GM10248 (cell line): ENCODE results near the gene NSF.

ENCODE experiments used
- CTCF ChIA-PET: fragments of 300-600 bp; sonication (Branson Sonifier 250); formaldehyde crosslinking; extraction: SDS; loops from one replicate; lab custom pipeline; 2021; ENCODE audit warnings: antibody characterized with exemption; lab: Yijun Ruan, JAX
- POLR2A ChIA-PET: fragments of 350-650 bp; sonication (Branson Sonifier 250); formaldehyde crosslinking; extraction: SDS; loops from one replicate; lab custom pipeline; 2020; ENCODE audit warnings: antibody characterized with exemption; lab: Yijun Ruan, JAX
- DNase-seq: peaks from one replicate; pipeline ENCODE4 v3.0.0; 2012; ENCODE audit errors: extremely low spot score
- TF ChIP-seq, protein P1 (sequence below): IDR thresholded peaks from 2 replicates; pipeline ENCODE4 v1.5.1; 2012; ENCODE audit warnings: mild to moderate bottlenecking, low read depth; ENCODE audit errors: extremely low read depth, missing control alignments, control extremely low read depth

Gene NSF

DNA sequence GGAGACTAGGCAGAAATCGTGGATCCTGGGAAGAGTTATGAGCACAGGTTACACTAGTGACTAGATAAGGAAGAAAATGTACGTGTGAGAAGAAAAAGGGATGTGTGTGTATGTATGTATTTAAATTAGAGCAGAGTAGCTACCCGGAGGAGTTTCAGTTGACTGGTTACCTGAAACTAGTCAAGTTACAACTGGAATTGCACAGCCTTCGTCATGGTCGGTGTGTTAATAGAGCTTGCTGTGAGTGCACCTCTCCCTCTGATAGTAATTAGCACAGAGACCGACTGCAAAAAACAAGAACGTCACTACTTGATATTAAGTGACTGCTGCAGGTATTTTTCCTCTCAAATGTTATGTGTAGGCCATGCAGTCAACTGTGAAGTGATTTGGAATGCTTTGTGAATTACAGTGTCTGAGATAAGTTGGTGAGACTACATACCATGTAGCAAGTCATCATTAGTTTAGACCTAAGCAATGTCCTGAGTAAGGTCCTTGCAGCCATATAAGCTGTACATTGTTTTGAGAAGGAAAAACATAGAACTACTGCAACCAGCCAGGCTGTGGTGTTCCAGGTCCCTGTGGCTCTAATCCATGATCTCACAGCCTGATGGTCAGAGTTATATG is 132.3 kb downstream of the NSF start:
- POLR2A ChIA-PET = no interaction called here
- DNase-seq = no peak
- TF ChIP-seq, protein P1, sequence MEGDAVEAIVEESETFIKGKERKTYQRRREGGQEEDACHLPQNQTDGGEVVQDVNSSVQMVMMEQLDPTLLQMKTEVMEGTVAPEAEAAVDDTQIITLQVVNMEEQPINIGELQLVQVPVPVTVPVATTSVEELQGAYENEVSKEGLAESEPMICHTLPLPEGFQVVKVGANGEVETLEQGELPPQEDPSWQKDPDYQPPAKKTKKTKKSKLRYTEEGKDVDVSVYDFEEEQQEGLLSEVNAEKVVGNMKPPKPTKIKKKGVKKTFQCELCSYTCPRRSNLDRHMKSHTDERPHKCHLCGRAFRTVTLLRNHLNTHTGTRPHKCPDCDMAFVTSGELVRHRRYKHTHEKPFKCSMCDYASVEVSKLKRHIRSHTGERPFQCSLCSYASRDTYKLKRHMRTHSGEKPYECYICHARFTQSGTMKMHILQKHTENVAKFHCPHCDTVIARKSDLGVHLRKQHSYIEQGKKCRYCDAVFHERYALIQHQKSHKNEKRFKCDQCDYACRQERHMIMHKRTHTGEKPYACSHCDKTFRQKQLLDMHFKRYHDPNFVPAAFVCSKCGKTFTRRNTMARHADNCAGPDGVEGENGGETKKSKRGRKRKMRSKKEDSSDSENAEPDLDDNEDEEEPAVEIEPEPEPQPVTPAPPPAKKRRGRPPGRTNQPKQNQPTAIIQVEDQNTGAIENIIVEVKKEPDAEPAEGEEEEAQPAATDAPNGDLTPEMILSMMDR = no peak
- CTCF ChIA-PET = interaction anchor here (1.1 kb wide), 1 partner anchor 12 kb away, joined by 3 read pairs; no protein-coding TSS in a partner anchor

GRCh38 chr17:46726206-46726605 is 135.7 kb downstream of the NSF start:
- CTCF ChIA-PET = interaction anchor here (1.2 to 1.5 kb wide), 3 partner anchors 9 to 16 kb away, joined by 3 to 5 read pairs (median 4); no protein-coding TSS in a partner anchor
- TF ChIP-seq, protein P1 = no peak
- POLR2A ChIA-PET = no interaction called here
- DNase-seq = no peak

DNA sequence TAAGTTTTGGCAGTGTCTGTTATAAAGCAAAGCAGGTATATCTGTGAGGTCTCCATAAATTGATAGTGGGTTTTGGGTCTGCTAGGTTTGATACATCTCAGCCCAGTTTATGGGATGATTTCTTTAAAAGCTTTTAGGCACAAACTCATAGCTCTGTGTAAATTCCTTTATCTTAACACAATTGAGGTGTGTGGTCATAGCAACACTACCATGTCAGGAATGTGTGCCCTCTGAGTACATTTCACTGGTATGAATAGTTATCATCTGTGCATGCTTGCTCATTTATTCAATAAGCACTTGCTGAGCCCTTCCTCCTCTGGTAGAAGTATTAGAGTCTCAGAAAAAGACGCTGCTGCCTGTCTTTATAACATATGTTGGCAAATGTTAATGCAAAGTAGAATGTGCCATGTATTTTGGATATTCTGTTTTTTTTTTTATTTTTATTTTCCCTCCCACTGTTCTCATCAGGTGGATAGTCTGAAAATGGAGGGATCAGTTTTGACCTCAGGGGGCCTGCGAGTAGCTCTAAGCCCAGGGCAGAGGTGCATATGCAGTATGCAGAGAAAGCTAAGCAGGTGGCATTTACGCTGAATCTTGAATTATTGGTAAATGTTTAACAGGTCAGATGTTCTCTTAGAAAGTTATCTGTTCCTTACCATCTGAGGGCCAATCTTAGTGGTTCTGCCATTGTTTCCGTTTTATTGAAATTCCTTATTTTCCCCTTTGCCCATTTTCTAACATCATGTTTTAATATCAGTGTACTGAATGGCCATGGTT is 137.3 kb downstream of the NSF start:
- ChIA-PET POLR2A (no interaction called here), CTCF (no interaction called here)
- DNase-seq = no peak
- TF ChIP-seq, protein P1 = no peak

GRCh38 chr17:46730026-46730425 is 139.6 kb downstream of the NSF start:
- ChIA-PET POLR2A (no interaction called here), CTCF (no interaction called here)
- TF ChIP-seq, protein P1 = no peak
- DNase-seq = no peak

- ChIA-PET CTCF (no interaction called here), POLR2A (no interaction called here)
- DNase-seq = no peak
- TF ChIP-seq, protein P1 = no peak
Observed at GRCh38 chr17:46730679-46731078, 140.2 kb downstream of the NSF start.

- TF ChIP-seq, protein P1 = no peak
- ChIA-PET POLR2A (no interaction called here), CTCF (interaction anchor here (1.2 to 1.5 kb wide), 2 partner anchors 10 to 12 kb away, joined by 3 read pairs; no protein-coding TSS in a partner anchor)
Observed at GRCh38 chr17:46732160-46732559, 141.7 kb downstream of the NSF start.

More at GRCh38 chr17:46732160-46732559, 141.7 kb downstream of the NSF start:
- no peak for DNase-seq
